Activated naive CD4-positive, alpha-beta T cell treated with Interleukin-2 at 50 U/mL for 16 hours (primary cell): ENCODE data around the gene RBM33.
A peak's percentile ranks its signal among the peaks of the same experiment; 100 is the strongest.
"Not testable (repeated sequence)": the region's sequence is repeated elsewhere in the genome, so short reads cannot be mapped to it uniquely, and the experiment has no call there.

Experiments
- DNase-seq: peaks from one replicate; pipeline ENCODE4 v3.0.0-alpha.2; 2020

The RBM33 gene

DNA sequence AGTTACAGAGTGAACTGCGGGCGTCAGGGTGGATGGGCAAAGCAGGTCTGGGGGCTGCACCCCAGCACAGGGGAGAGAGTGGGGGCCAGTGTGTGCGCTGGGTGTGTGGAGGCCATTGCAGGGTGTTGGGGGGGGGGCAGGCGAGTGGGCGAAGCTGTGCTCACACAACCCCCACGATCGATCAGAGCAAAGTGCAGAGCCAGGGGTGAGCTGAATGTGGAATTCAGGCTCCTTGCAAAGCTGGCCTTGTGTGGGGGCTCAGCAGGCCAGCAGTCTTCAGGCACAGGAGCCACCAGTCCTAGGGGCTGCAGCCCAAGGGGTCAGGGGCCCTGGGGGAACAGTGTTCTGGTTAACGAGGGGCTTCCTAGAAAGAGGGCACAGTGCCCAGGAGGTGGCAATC, 168.7 kb downstream of the RBM33 start:
- no peak for DNase-seq

DNA sequence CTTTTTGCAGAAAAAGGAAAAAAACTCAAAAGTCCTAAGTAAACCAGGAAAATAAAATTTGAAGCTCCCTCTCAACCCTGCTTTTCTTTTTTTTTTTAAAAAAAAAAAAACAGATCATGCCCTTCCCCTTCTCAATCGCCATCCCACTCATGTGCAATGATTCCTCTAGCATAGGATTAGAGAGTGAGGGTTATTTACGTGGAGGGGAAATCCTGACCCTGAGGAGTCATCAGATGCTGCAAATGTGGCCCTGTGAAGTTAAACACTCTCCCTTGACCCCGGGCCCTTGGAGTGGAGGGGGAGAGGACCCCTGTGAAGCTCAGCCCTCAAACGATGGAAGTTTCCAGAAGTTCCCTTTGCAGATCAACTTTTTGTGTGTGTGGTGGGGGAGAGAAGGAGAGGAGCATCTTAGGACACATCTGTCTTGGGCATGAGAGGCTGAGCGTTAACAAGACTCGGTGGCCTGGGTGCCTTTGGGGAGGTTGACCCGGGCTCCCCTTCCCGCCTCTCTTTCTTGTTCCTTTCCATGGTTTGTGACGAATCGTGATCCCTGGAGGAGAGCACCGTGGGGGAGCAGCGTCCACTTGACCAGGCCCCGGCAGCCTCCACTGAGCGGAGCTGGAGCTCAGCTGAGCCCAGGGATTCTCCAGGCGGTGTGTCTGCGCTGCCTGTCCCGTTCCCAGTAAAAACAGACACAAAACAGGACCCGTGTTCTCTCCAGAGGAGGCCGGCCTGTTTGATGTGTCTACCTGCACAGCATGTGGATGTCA, 169.3 kb downstream of the RBM33 start:
- DNase-seq: no peak

DNA sequence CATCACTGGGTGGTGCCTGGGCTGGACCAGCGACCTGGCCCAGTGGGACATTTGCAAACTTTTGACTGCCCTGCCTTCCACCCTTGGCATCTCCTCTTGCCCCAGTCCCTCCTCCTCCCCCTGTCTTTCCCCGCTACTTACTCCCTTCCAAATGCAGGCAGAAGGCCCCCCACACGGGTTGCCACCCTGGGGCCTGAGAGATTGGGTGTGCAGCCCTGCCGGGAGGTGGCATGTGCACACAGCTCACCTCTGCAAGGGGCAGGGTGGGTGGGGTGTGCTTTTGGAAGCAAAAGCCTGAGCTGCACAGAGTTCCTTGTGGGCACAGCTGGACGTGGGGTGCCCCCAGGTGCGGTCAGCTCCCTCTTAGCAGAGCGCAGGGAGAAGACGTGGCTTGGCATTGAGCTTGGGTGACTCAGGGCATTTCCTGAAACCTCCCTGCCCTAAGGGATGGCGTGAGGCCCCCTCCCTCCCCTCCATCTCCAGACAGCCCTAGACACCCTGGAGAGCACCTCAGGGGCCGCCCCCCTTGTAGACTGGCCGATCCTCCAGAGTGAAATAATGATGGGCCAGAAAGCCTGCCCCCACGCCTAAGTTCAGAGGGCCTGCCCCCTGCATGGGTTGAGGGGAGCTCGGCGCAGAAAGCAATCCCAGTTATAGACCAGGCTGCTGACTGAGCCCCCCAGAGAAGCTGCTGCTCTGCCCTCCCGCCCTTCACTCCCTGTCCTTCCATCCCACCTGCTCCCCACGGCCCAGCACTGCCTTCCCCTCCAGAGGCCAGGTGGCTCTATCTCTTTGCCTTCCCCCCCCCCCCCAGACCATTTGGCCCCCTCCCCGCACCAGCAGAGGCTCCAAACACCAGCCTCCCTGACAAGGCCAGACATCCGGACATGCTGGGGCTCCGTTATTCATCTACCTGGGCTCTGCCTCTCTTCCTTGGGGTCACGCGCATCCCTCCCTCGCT, 170.1 kb downstream of the RBM33 start:
- no peak for DNase-seq

DNA sequence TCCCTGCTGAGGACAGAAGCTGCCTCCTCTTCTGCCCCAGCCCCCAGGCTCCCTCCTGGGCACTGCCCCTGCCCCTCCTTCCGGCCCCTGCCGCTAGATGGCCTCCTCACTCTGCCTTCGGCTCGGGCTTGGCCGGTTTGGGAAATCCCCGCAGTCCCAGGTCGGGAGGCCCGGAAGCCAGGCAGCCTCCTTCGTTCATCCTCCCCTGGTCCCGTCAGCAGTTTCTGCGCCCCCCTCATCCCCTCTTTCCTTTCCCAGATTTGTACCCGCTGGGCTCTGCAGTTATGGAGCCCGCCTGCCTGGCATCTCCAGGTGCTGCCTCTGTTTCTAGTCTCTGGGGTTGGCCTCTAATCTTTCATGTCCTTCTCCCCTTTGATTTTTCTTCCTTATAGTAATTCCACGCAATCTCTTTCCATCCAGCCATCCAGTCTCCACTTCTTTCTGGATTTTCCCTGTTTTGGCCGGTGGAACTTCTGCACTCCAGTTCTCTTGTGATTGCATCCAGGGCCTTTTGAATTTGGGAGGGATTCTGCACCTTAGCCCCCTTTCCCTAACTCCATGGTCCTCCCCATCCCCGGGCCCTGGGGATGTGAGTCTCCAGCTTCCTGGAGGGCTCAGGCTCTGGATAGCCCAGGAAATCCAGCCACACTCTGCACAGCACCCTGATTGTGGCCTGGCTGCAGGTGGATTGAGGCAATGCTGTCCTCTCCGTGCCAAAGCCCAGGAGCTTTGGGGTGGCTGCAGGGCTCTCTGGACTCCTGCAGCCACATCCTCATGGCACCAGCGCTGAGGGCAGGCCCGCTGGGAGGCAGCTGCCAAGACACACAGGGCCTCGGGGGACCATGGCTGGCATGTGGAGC, 171.1 kb downstream of the RBM33 start:
- peak; percentile 58 for DNase-seq

DNA sequence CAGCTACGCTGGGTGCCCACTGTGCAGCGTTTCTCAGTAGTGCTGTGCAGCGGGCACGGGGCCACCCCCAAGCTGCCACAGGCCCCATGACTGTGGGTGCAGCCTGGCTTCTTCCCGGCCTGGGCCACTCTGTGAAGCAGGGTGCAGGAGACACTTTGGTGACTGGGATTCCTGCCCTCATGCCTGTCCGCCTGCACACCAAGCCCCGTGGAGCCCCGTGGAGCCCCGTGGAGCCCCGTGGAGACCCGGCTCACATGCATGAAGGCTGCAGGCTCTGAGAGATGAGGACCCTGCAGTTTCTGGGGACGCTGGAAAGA, 171.7 kb downstream of the RBM33 start:
- DNase-seq: no peak

DNA sequence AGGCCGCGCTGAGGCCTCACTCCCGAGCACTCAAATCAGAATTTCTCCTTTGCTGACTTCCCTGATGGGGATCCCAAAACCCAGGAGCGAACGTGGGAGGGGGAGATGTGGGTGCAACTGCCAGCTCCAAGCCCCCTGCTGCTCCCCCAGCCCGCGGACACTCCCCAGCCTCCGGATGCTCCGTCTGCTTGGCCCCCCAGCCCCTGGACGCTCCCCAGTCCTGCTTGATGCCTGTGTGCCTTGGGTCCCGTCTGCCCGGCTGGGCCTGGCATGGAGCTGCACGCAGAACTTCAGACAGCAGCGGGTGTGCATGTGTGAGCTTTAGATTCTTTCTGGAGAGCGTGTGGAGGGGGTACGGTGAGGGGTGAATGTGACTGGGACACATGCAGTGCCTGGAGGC, 172.5 kb downstream of the RBM33 start:
- no peak for DNase-seq

DNA sequence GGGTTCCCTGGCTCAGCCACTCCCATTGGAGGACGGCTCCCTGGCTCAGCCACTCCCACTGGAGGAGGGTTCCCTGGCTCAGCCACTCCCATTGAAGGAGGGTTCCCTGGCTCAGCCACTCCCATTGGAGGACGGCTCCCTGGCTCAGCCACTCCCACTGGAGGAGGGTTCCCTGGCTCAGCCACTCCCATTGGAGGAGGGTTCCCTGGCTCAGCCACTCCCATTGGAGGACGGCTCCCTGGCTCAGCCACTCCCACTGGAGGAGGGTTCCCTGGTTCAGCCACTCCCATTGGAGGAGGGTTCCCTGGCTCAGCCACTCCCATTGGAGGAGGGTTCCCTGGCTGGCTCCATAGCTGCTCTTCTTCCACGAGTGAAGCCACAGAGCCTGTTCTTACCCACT, 173.1 kb downstream of the RBM33 start:
- DNase-seq: not testable (repeated sequence)

DNA sequence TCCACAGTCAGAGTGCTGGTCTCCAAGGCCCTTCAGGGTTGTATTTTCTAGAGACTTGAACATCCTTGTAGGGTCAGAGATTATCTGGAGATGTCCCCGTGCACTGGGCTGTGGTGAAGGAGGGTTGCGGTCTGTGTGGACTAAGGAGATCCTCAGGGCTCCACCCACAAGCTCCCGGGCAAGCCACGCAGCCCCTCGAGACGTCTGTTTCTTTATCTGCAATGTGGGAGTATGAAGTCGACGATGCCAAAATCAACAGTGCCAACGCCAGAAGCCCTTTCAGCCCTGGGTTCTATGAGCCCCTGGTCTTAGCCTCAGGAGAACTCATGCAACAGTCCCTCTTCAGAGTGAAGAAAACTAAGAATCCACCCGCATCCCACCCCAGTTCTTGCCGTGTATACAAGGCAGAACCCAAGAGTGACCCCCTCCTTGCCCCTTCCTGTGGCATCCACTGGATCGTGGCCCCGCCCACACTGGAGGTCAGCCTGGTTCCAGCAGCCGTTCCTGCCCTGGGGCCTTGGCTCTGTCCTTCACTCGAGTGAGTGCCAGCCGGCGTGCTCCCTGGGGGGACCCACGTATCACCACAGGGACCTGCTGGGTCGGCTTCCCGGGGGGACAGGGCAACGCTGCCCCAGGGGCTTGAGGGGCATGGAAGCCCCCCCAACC, 173.8 kb downstream of the RBM33 start:
- DNase-seq: no peak

DNA sequence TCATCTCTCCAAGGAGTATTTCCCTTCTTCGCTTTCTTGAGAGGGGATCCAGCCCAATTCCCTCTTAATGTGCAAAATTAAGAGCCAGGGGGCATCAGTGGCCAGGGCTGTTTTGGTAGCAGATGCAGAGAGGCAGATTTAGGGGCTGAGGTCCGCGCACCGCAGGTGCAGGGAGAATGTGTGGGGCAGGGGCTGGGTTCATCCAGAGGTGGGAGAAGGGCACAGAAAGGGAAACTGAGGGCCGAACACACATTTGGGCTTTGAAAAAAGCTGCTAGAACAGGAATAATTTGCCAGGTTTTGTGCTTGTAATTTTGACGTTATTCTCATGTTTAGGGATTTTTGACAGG, 174.3 kb downstream of the RBM33 start:
- DNase-seq: no peak

DNA sequence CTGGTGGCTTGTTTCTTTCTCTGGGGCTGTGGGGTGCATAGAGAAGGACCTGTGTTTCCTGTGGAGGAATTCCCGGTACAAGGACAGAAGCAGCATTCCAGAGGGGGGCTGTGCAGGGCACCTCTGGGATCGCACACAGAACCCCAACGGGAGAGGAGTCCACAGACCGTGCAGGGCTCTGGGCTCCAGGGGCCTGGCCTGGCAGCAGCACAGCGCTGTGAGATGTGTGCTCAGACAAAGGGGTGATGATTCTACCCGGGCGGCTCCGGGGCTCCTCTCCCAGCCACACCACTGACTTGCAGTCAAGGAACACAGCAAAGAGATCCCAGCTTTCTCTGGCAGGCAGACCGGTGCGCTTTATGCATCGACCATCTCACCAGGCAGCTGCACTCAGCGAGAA, 174.7 kb downstream of the RBM33 start:
- DNase-seq: no peak

DNA sequence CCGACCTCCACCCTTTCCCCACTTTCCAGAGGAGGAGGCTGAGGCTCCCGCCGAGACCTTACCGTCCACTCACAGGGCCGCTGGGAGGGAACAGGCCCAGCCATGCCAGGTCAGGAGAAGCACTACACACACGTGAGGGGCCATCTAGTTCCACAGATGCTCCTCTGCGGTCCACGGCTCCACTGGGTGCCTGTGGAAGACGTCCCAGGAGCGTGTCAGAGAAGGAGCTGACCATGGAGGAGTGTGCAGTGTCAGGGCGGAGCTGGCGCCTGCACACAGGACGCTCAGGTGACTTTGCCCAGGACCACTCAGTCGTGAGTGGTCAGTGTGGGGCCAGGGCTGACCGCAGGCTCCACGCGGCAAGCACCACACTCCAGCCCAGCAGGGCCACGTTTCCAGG, 175.8 kb downstream of the RBM33 start:
- DNase-seq: no peak

DNA sequence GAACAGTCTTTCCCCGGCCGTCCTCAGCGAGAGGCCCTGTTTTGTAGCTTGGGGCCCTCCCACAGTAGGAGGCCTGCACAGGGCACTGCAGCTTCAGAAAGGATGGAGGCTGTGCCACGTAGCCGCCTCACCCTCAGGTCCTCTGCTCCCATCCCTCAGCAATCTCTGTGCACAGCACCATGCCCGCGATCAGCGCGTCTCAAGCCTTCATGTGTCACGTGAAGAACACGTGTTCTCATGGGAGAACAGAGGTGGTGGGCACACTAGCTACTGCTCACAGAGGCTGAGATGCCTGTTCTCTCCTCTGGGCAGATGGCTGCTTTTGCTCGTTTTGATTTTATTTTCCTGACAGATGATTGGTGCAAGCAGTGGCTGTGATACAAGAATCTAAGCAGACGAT, 176.3 kb downstream of the RBM33 start:
- no peak for DNase-seq

DNA sequence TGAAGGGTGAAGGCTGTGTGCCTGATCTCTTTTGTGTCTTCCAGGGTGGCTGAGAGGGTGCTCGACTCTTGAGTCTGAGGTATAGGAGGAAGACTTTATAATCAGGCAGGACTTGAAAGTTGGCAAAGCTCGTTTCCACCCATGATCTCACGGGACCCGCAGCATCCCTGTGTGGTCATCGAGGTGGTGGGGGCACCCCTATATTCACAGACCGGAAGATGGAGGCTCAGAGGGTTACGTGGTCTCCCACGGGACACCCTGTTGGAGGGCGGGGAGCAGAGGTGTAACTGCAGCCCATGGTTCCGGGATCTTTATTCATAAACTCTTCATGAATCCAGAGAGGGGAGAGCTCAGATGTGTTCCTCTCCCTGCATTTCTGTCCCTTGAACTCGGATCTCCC, 177.4 kb downstream of the RBM33 start:
- DNase-seq: no peak

DNA sequence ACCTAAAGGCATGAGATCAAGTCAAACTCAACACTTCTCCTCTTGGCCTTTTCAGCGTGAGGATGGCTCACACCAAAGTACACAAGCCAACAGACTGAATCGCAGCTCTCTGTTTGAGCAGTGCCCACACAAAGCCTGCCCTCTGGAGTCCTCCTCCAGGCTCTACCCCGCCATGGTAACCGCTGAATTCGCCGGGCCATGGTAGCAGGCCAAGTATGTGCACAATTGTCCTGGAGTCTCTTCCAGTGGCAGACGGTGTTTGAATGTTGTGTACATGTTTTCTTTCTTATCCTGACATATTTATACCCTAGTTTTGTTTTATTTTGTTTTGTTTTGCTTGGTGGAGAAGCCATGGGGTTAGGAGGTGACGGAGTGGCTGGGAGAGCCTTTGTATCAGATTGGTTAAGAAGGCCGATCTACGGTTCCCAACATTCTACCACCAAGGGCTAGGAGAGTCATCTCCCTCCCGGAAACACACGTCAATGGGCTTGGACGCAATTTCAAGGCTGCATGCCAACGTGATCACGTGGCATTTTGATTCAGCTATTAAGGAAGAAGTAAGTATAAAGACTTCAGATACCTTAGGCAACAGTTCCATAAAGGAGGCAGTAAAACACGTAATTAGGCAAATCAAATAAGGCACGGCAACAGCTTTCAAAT, 179.9 kb downstream of the RBM33 start:
- no peak for DNase-seq

DNA sequence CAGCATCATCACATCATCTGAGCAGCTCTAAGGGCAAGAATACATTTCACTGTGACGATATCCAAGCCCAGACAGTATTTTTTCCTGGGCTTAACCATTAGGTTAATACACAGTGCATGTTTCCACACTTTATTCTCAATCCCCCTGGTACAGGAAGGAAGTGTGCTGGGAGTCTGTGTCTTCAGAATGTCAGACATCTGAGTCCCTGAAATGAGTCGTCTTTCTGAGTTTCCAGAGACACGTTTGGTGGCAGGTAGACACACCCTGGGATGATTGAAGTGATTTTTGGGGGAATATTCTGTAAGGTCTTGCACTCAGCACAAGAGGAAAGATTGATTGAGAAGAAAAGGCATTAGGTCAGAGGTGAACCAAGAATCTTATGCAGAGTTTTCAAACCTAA, 180.9 kb downstream of the RBM33 start:
- DNase-seq: no peak

DNA sequence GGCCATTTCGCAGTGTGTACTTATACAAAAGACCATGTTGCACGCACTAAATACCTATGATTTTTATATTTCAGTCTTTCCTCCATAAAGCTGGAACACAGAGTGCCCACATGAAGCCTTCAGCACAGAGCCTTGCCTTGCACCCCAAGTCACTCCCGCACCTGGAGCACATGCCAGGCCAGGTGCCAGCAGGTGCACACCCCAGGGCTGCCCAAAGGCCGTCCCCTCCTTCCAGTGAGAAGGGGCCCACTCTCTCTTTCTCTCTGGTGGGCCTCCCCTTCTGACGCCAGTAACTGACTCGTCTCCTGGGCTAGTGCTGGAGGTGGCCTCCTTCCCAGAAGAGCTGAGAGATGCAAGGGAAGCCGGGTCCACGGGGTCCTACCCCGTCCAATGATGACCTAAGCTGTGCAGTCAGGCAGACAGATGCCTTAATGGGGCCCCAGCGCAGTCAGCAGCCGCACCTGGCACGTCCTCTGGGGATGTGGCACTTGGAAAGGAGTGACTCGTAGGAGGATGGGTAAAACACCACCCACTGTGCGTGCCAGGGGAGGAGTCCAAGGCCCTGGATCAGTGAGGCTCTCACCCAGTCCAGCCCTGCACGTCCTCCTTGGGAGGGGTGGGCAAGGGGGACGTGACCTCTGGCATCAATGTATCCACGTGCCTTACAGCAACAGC, 185.5 kb downstream of the RBM33 start:
- no peak for DNase-seq
